Measurements from ENCODE around the gene GNB1.
"Not testable (repeated sequence)": the region's sequence is repeated elsewhere in the genome, so short reads cannot be mapped to it uniquely, and the experiment has no call there.

DNA sequence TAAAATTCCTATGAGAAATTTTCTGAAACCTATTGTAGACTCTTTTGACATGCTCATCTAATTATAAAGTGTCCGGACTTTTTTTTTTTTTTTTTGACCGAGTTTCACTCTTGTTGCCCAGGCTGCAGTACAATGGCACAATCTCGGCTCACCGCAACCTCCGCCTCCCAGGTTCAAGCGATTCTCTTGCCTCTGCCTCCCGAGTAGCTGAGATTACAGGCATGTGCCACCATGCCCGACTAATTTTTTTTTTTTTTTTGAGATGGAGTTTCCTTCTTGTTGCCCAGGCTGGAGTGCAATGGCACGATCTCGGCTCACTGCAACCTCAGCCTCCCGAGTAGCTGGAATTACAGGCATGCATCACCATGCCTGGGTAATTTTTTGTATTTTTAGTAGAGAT, 7.0 kb downstream of the GNB1 start:
- TF ChIP-seq LEF1 (IDR thresholded peaks at IDR 0.05; ENCODE audit: borderline replicate concordance); PKNOX1 (IDR thresholded peaks at IDR 0.05): not testable (repeated sequence)
- TF ChIP-seq ZNF384 (IDR thresholded peaks at IDR 0.05), result peak; percentile 44
